CD4-positive, alpha-beta T cell (primary cell): ENCODE data around the gene APP. TPM values are rescaled to one million over a fixed set of nuclear protein-coding genes. Genes with fewer than 3 reads are reported as not detected.

ENCODE experiments used
- ATAC-seq: fragments of 200-7000 bp; cut with Tn5 transposase; one replicate; pipeline ENCODE4 v1.10.0; 2022; ENCODE audit warnings: mild to moderate bottlenecking; ENCODE audit not compliant: poor library complexity
- CTCF ChIA-PET: fragments of 350-600 bp; sonication (Branson Sonifier 250); formaldehyde crosslinking; loops from one replicate; lab custom pipeline; 2021; ENCODE audit warnings: antibody characterized with exemption, inconsistent platforms; lab: Charles Lee
- POLR2A ChIA-PET: fragments of 350-600 bp; sonication (Branson Sonifier 250); formaldehyde crosslinking; loops from one replicate; lab custom pipeline; 2021; ENCODE audit warnings: antibody characterized with exemption, inconsistent platforms; lab: Charles Lee
- DNase-seq, 14 experiments: peaks; one replicate each; pipeline ENCODE4 v3.0.0-alpha.2; 2013 to 2020; ENCODE audit warnings: mixed read lengths in 2 of 14
- H3K27ac ChIP-seq, 2 donors: one replicate each; pipeline versions ENCODE4 v1.5.1 to v1.7.0; 2013; ENCODE audit warnings: low read length in 2 of 2, low read depth in 1 of 2, mild to moderate bottlenecking in 1 of 2
- H3K27me3 ChIP-seq, 2 experiments: 1 replicate in 1 of 2; 2 replicates in 1 of 2; pipeline versions ENCODE4 v1.6.1 to v1.7.0; 2013; ENCODE audit warnings: low read length in 2 of 2, control low read depth in 1 of 2, mild to moderate bottlenecking in 1 of 2, moderate library complexity in 1 of 2; ENCODE audit not compliant: insufficient read depth in 2 of 2, control insufficient read depth in 1 of 2
- H3K36me3 ChIP-seq: one replicate; pipeline ENCODE4 v1.6.1; 2013; ENCODE audit warnings: low read length, control low read depth; ENCODE audit not compliant: insufficient read depth
- H3K4me1 ChIP-seq: one replicate; pipeline ENCODE4 v1.6.1; 2013; ENCODE audit warnings: low read length, control low read depth; ENCODE audit not compliant: insufficient read depth
- H3K4me3 ChIP-seq: one replicate; pipeline ENCODE4 v1.5.1; 2013; ENCODE audit warnings: mild to moderate bottlenecking, low read length, moderate library complexity
- H3K9me3 ChIP-seq, 2 experiments: 1 replicate in 1 of 2; 2 replicates in 1 of 2; pipeline versions ENCODE4 v1.6.1 to v1.7.0; 2013; ENCODE audit warnings: low read length in 2 of 2, mild to moderate bottlenecking in 2 of 2, control low read depth in 1 of 2, moderate library complexity in 1 of 2; ENCODE audit not compliant: control insufficient read depth in 1 of 2, insufficient read depth in 1 of 2
- H3K27ac Mint-ChIP-seq: one replicate; pipeline ENCODE4 v1.8.0; 2020; ENCODE audit warnings: mixed read lengths
- H3K27me3 Mint-ChIP-seq: one replicate; pipeline ENCODE4 v1.8.0; 2021; ENCODE audit warnings: mixed read lengths
- H3K36me3 Mint-ChIP-seq: one replicate; pipeline ENCODE4 v1.8.0; 2021; ENCODE audit warnings: low read depth, mixed read lengths
- H3K4me1 Mint-ChIP-seq: one replicate; pipeline ENCODE4 v1.8.0; 2021; ENCODE audit warnings: low read depth, mixed read lengths
- H3K4me3 Mint-ChIP-seq: one replicate; pipeline ENCODE4 v1.8.0; 2020; ENCODE audit warnings: mild to moderate bottlenecking, mixed read lengths
- H3K9me3 Mint-ChIP-seq: one replicate; pipeline ENCODE4 v1.8.0; 2020; ENCODE audit warnings: mixed read lengths
- intact Hi-C, 2 experiments: fragments of 100-400 bp; cut with DNase I in 1 of 2; cut with micrococcal nuclease in 1 of 2; formaldehyde crosslinking; loops; one replicate each; pipeline versions ENCODE4 v1.15.1 to v1.9.0; 2023 to 2025; cut with DNase I, micrococcal nuclease
- total RNA-seq, 174 experiments: library from RNA in 2 of 174; stranded (reverse) in 2 of 174; gene quantifications; one replicate each; pipeline ENCODE4 v1.2.3 and lab custom pipeline; 2021 to 2026
- TF ChIP-seq, protein P1 (sequence below): fragments of 200-600 bp; IDR thresholded peaks from one replicate; pipeline ENCODE4 v1.8.0; 2022; ENCODE audit warnings: antibody characterized with exemption, mild to moderate bottlenecking

Gene APP
- total RNA-seq, 2 experiments from 2014 or later, result 43.6 to 44.4 TPM

GRCh38 chr21:25888711-25889110, 281.9 kb downstream of the APP start:
- H3K4me3 Mint-ChIP-seq, result no peak overlapping the region
- no peaks in the 10 kb centered on the region for H3K36me3 ChIP-seq
- no peaks in the 10 kb centered on the region for H3K4me1 ChIP-seq
- H3K36me3 Mint-ChIP-seq, result peaks cover 41% of the 10 kb centered on the region
- TF ChIP-seq, protein P1, sequence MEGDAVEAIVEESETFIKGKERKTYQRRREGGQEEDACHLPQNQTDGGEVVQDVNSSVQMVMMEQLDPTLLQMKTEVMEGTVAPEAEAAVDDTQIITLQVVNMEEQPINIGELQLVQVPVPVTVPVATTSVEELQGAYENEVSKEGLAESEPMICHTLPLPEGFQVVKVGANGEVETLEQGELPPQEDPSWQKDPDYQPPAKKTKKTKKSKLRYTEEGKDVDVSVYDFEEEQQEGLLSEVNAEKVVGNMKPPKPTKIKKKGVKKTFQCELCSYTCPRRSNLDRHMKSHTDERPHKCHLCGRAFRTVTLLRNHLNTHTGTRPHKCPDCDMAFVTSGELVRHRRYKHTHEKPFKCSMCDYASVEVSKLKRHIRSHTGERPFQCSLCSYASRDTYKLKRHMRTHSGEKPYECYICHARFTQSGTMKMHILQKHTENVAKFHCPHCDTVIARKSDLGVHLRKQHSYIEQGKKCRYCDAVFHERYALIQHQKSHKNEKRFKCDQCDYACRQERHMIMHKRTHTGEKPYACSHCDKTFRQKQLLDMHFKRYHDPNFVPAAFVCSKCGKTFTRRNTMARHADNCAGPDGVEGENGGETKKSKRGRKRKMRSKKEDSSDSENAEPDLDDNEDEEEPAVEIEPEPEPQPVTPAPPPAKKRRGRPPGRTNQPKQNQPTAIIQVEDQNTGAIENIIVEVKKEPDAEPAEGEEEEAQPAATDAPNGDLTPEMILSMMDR, result no peak
- DNase-seq, result no peak
- ATAC-seq, result no peak
- ChIA-PET POLR2A (no interaction called here), CTCF (no interaction called here)
- H3K27ac ChIP-seq, result no peak overlapping the region
- intact Hi-C loops, result no loop called here
- H3K27me3 ChIP-seq, result no peaks in the 10 kb centered on the region
- H3K4me3 ChIP-seq, result no peak overlapping the region
- H3K9me3 Mint-ChIP-seq, result no peaks in the 10 kb centered on the region
- H3K27ac Mint-ChIP-seq, result no peak overlapping the region
- H3K9me3 ChIP-seq, result no peaks in the 10 kb centered on the region
- H3K27me3 Mint-ChIP-seq, result no peaks in the 10 kb centered on the region
- no peaks in the 10 kb centered on the region for H3K4me1 Mint-ChIP-seq

- intact Hi-C loops, result no loop called here
- DNase-seq (no peak), ATAC-seq (no peak)
- Histone ChIP-seq H3K36me3 (no peaks in the 10 kb centered on the region), H3K4me1 (no peaks in the 10 kb centered on the region), H3K4me3 (no peak overlapping the region), H3K27me3 (no peaks in the 10 kb centered on the region), H3K9me3 (no peaks in the 10 kb centered on the region), H3K27ac (no peak overlapping the region)
- ChIA-PET CTCF (no interaction called here), POLR2A (no interaction called here)
- H3K27ac Mint-ChIP-seq, result no peak overlapping the region
- peaks cover 32% of the 10 kb centered on the region for H3K36me3 Mint-ChIP-seq
- no peaks in the 10 kb centered on the region for H3K4me1 Mint-ChIP-seq
- TF ChIP-seq, protein P1, result no peak
- no peaks in the 10 kb centered on the region for H3K27me3 Mint-ChIP-seq
- H3K4me3 Mint-ChIP-seq, result no peak overlapping the region
- no peaks in the 10 kb centered on the region for H3K9me3 Mint-ChIP-seq
Observed at GRCh38 chr21:25887646-25888306, 282.8 kb downstream of the APP start.

DNA sequence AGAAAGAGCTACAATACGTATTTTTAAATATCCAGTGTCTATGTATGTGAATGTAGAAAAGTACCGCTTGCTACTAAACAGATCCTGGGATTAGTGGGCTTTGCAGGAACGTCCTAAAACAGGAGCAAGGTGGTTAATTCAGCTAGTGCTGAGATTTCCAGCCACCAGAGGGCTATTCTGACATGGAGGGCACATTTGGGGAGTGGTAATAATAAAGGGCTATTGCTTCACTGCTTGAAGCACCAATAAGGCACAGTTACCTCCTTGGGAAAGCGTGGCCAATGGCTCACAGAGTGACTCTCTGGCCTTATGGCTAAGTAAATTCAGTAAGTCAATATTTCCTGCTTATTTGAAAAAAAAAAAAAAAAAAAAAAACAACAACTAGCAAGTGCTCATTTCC, 283.4 kb downstream of the APP start:
- Mint-ChIP-seq H3K27ac (no peak overlapping the region), H3K4me1 (no peaks in the 10 kb centered on the region), H3K27me3 (no peaks in the 10 kb centered on the region), H3K9me3 (no peaks in the 10 kb centered on the region), H3K36me3 (peaks cover 36% of the 10 kb centered on the region), H3K4me3 (no peak overlapping the region)
- no peaks in the 10 kb centered on the region for H3K4me1 ChIP-seq
- intact Hi-C loops, result no loop called here
- H3K4me3 ChIP-seq, result no peak overlapping the region
- DNase-seq (no peak), ATAC-seq (no peak)
- no peaks in the 10 kb centered on the region for H3K27me3 ChIP-seq
- H3K36me3 ChIP-seq, result no peaks in the 10 kb centered on the region
- no peaks in the 10 kb centered on the region for H3K9me3 ChIP-seq
- no peak overlapping the region for H3K27ac ChIP-seq
- POLR2A ChIA-PET, result no interaction called here
- TF ChIP-seq, protein P1, result no peak
- CTCF ChIA-PET, result no interaction called here
